GM18907 (cell line): ENCODE results near the gene USP21.

Experiments
- ATAC-seq: cut with Tn5 transposase; IDR thresholded peaks from one replicate; pipeline ENCODE4 v1.9.1; 2021; ENCODE audit warnings: mild to moderate bottlenecking, moderate library complexity; ENCODE audit not compliant: unreplicated experiment

USP21 gene

DNA sequence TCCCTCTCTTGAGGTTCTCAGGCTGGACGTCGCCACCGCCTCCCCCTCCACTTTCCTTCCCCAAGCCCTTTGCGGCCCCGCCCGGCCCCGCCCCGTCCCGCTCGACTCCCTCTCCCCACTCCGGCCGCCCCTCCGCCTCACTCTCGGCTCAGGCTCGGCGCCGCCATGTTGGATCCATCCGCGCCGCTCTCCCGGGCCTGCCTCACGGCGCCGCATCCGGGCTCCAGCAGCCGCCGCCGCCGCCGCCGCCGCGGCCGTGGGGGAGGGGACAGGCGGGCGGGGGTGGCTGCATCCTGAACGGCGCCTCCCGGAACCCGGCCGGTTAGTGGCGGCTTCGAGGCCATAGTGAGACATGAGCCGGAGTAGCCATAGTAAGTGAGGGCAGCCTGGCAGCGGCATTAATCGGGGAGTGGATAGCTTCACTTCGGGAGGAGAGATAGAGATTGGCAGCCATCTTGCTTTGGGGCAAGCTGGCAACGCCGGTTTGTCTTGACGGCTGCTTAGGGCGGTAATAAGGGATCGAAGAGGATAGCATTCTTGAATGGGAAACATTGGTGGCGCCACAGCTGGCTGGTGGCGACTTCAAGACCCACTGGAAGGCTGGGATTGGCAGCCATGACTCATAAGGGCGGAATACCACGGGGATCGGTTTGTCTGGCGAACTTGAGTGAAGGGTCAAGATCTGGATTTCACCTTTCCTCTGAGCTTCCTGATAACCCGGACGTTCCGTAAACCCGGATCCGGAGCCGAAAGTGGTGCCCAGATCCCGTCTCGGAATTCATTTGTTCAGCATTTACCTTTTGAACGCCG is 26.7 kb upstream of the USP21 start, which contains the start of gene DEDD:
TSS of gene DEDD (minus strand) at position 258 of the 810 bp plus-strand sequence. CDS start 8,205 bp downstream, outside the sequence.
- peak; percentile 95 for ATAC-seq

- ATAC-seq: peak; percentile 14
These were observed 26.0 kb upstream of the USP21 start for GRCh38 chr1:161133220-161133740.

GRCh38 chr1:161137881-161138280 is 21.4 kb upstream of the USP21 start:
- ATAC-seq: no peak

- no peak for ATAC-seq
These were observed 20.9 kb upstream of the USP21 start for GRCh38 chr1:161138431-161138830.

DNA sequence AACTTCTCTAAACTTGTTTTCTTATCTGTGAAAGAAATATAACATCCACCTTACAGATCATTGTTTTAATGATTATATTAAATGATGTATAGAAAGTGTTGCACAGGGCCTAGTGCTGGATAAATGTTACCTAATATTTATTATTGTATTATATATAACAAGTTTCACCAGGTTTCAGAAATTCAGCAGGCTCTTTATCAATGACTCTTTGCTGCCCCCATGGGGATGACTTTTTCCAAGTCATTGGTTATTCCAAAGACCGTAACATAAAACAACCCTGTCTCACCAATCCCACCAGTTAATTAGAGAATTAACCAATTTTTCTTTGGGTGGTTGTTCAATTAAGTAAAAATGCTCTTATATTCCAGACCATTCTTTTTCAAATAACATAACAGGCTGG is 19.5 kb upstream of the USP21 start:
- no peak for ATAC-seq

GRCh38 chr1:161140755-161141400 is 18.4 kb upstream of the USP21 start:
- ATAC-seq: no peak

GRCh38 chr1:161145832-161146231 is 13.5 kb upstream of the USP21 start:
- no peak for ATAC-seq

- peak; percentile 4 for ATAC-seq
These were observed 6.1 kb upstream of the USP21 start for GRCh38 chr1:161153176-161153575.

- peak; percentile 82 for ATAC-seq
These were observed 5.5 kb upstream of the USP21 start, which contains the start of gene UFC1 for GRCh38 chr1:161153682-161154337. UFC1 (plus strand) TSS chr1:161153978; CDS start chr1:161153998, 20 bp downstream.

DNA sequence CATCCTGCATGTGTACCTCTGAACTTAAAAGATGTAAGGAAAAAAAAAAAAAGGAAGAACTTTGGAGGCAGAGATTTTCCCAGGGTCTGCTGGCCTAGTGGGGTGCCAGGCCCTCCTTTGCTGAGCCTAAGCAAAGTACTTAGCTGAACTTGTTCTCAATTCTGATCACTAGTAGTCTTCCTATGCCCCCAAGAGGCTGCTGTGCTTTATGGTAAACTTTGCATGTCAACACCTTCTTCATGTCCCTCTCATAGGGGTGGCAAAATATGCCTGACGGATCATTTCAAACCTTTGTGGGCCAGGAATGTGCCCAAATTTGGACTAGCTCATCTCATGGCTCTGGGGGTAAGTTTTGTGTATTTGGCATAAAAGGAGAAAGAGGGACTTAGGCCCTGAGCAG is 1.4 kb upstream of the USP21 start:
- no peak for ATAC-seq

DNA sequence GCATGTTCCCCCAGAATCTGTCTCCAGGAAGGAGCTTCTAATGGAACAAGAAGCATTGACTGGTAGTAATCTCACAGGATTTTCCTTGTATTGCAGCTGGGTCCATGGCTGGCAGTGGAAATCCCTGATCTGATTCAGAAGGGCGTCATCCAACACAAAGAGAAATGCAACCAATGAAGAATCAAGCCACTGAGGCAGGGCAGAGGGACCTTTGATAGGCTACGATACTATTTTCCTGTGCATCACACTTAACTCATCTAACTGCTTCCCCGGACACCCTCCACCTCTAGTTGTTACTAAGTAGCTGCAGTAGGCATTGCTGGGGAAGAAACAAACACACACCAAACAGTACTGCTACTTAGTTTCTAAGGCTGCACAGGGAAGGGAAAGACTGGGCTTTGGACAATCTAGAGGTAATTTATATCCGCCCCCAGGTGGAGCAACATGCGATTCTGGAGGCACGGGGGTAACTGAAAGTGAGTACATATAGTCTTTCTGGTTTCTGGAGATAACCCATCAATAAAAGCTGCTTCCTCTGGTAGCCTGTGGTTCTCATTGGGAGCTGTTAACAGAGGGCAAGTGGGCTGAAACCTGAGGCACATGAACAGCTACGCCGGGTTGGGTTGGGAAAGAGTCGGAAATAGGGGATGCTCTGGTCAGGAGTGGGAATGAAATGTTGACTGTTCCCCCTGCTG is 837 bp upstream of the USP21 start:
- peak; percentile 3 for ATAC-seq

DNA sequence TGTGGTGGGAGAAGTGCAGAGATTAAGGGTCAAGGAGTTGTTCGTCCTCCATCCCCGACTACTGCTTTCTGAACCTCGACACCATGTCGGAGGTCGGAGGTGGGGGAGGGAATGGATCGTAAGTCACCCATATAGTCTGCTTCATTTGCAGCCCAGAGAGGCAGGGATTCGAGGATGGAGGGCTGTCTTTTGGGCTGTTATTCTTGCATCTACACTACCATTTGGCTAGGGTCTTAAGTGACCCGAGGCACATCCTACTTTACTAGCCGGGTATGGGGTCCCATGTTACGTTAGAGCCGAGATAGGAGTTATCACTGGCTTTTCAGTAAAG is 578 bp downstream of the USP21 start:
- ATAC-seq: no peak

- no peak for ATAC-seq
These were observed 1.4 kb downstream of the USP21 start for GRCh38 chr1:161160671-161161145.

- ATAC-seq: no peak
These were observed 2.4 kb downstream of the USP21 start for GRCh38 chr1:161161652-161162051.

GRCh38 chr1:161162052-161162451 is 2.8 kb downstream of the USP21 start:
- ATAC-seq: no peak

DNA sequence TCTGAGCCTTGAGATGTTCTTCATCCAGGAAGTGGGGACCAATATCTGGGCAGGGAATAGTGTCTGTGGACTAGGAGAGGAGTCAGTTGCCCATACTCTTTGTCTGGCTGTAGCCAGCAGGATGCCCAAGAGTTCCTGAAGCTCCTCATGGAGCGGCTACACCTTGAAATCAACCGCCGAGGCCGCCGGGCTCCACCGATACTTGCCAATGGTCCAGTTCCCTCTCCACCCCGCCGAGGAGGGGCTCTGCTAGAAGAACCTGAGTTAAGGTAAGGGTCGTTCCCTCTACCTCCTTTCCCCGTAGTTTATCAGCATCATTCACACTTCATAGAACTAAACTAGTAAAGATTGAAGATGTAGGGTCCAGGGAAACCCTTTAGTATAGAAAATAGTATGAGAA is 3.5 kb downstream of the USP21 start:
- ATAC-seq: no peak

- ATAC-seq: no peak
These were observed 4.5 kb downstream of the USP21 start for GRCh38 chr1:161163793-161164192.

DNA sequence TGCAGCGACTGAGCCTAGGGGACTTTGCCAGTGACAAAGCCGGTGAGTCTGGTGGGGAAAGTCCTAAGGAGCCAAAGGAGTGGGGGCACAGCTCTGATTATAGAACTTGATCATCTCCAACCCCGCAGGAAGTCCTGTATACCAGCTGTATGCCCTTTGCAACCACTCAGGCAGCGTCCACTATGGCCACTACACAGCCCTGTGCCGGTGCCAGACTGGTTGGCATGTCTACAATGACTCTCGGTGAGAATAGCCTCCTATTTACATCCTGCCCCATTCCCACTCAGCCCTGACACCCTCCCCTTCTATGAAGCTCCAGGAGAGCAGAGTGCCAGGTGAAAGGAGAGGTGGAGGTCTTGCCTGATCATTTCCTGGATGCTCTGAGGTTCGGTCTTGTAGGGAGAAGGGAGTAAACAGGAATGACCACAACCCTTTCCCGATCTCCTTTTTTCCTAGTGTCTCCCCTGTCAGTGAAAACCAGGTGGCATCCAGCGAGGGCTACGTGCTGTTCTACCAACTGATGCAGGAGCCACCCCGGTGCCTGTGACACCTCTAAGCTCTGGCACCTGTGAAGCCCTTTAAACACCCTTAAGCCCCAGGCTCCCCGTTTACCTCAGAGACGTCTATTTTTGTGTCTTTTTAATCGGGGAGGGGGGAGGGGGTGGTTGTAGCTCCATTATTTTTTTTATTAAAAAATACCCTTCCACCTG is 5.8 kb downstream of the USP21 start:
- no peak for ATAC-seq

DNA sequence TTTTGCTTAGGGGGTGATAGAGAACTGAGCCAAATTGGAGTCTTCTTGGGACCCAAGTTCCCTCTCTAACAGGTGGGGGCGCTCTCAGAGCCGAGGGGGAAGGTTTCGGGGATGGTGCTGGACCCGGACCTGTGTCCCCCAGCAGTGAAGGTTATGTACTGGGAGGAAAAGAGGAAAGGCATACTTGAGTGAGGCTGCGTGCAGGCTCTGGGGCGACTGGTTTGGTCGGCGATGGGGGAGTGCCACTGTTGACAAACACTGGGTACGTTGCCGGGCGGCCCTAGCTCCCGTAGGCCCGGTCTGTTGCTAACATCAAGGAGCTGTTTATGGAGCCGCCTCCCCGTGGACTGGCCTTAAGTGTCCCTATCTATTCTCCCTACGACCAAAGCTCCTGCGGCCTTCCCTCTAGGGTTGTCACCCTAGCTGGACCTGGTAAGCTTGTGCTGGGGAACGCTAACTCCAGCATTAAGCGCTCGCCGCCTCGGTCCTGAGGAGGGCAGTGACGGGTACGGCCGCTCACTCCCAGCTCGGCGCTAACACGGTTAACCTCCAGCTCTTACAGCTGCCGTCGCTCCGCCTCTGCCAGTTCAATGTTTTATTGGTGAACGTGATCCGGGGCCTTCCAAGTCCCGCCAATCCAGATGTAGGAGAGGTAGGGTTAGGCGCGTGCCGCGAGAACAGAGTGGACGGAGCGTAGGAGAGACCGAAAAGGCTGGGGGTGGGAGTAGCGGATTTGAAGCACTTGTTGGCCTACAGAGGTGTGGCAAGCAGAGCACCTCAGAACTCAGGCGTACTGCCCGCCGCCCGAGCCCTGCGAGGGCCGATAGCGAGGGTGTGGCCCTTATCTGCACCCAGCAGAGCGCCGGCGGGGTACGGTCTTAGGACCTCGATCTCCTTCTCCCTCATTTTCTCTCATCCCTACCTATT is 6.7 kb downstream of the USP21 start, which contains the start of gene PPOX:
TSS of gene PPOX (plus strand) at position 685 of the 927 bp plus-strand sequence. CDS start 422 bp downstream, outside the sequence.
- ATAC-seq: peak; percentile 92
